ENCODE results near the gene ZFP36. TPM values are rescaled to one million over a fixed set of nuclear protein-coding genes. Genes with fewer than 3 reads are reported as not detected.
A peak's percentile ranks its signal among the peaks of the same experiment; 100 is the strongest.

The ZFP36 gene
- total and polyA plus RNA-seq, 2 donors (not counting 1 experiment from before 2014, with no cell fraction given): 260 to 1,633 TPM

GRCh38 chr19:39407660-39408391 lies 1.2 kb downstream of the ZFP36 start:
- Histone ChIP-seq H2AFZ (ENCODE audit: insufficient read depth, low read depth, low read length, poor library complexity, severe bottlenecking) (no peak overlapping the region), H3K27ac (ENCODE audit: low read length in 2 of 2) (peak overlapping the region; percentile 100), H3K79me2 (ENCODE audit: control insufficient read depth, insufficient read depth, low read length) (peaks cover 60% of the 10 kb centered on the region), H3K4me1 (ENCODE audit: control insufficient read depth in 2 of 2, insufficient read depth in 2 of 2, low read length in 2 of 2) (peaks cover 38 to 59% of the 10 kb centered on the region in 2 donors), H3K36me3 (replicated peaks in 1 of 2; ENCODE audit: control extremely low read depth in 1 of 2, control insufficient read depth in 1 of 2, extremely low read depth in 1 of 2, insufficient read depth in 2 of 2, low read length in 1 of 2) (peaks cover 0 to 24% of the 10 kb centered on the region in 2 experiments), H3K4me3 (ENCODE audit: control extremely low read depth in 1 of 5, extremely low read depth in 1 of 5, insufficient read depth in 1 of 5, low read depth in 2 of 5, low read length in 4 of 5) (peak overlapping the region; percentile 87 to 99 (median 95)), H3K27me3 (replicated peaks in 1 of 4; ENCODE audit: control extremely low read depth in 1 of 4, control insufficient read depth in 3 of 4, insufficient read depth in 4 of 4, low read length in 3 of 4) (no peaks in the 10 kb centered on the region), H4K20me1 (ENCODE audit: control insufficient read depth, insufficient read depth, low read length, poor library complexity, severe bottlenecking) (peaks cover 28% of the 10 kb centered on the region), H3K9ac (ENCODE audit: low read length) (peak overlapping the region; percentile 99), H3K9me3 (ENCODE audit: control extremely low read depth in 1 of 3, control insufficient read depth in 2 of 3, insufficient read depth in 1 of 3, low read length in 2 of 3) (no peaks in the 10 kb centered on the region), H3K4me2 (replicated peaks; ENCODE audit: low read depth, low read length, poor library complexity, severe bottlenecking) (peak overlapping the region; percentile 100)
- H3K27ac Mint-ChIP-seq: peak overlapping the region; percentile 97
- ATAC-seq (ENCODE audit: low read depth) (peak; percentile 1), DNase-seq (peak; percentile 86)
- peak overlapping the region; percentile 94 for H3K4me3 Mint-ChIP-seq
- no peaks in the 10 kb centered on the region for H3K9me3 Mint-ChIP-seq (ENCODE audit: insufficient read depth)
- TF ChIP-seq CTCF (IDR thresholded peaks at IDR 0.05) (no peak), EZH2 (IDR thresholded peaks at IDR 0.05; ENCODE audit: borderline replicate concordance, insufficient read depth, low read depth, low read length, poor library complexity, severe bottlenecking) (no peak)
- POLR2A ChIA-PET: interaction anchor here (1.4 to 8.8 kb wide), 5 partner anchors 7 to 66 kb away, joined by 8 to 69 read pairs (median 17); partner anchors contain the start of genes MED29, PAF1, RPS16 and SAMD4B
- H3K4me1 Mint-ChIP-seq: peaks cover 56% of the 10 kb centered on the region
- intact Hi-C loops (cut with micrococcal nuclease): loop anchor here (10.0 kb wide), 1 partner anchor 543 kb away; no protein-coding TSS in a partner anchor
- 10% methylated on average over 40 of the region's 40 CpGs for WGBS (ENCODE audit: insufficient coverage)
- CTCF ChIA-PET: interaction anchor here (0.9 to 2.9 kb wide), 4 partner anchors 8 to 21 kb away, joined by 3 to 42 read pairs (median 8); partner anchors contain the start of genes MED29 and PAF1
- H3K27me3 Mint-ChIP-seq: no peaks in the 10 kb centered on the region

Data from B cell (primary cell).